Calu3 (cell line): ENCODE results near the gene ANKS1B. TPM values are rescaled to one million over a fixed set of nuclear protein-coding genes. Genes with fewer than 3 reads are reported as not detected.

Source experiments
- BruUV-seq: library from RNA; stranded (reverse); fragments of 400-500 nt; replicated peaks from 2 replicates; lab custom pipeline; 2021; lab: Mats Ljungman, UMichigan
- CTCF ChIA-PET: fragments of 300-600 bp; sonication (Branson Sonifier 250); formaldehyde crosslinking; loops from one replicate; lab custom pipeline; 2022; ENCODE audit warnings: antibody characterized with exemption; lab: Charles Lee
- DNase-seq: peaks from one replicate; pipeline ENCODE4 v3.0.0; 2022
- H3K27ac Mint-ChIP-seq: one replicate; pipeline ENCODE4 v1.8.0; 2022; ENCODE audit warnings: mixed read lengths; ENCODE audit not compliant: unreplicated experiment
- H3K27me3 Mint-ChIP-seq: one replicate; pipeline ENCODE4 v1.8.0; 2022; ENCODE audit warnings: mixed read lengths; ENCODE audit not compliant: unreplicated experiment
- H3K36me3 Mint-ChIP-seq: one replicate; pipeline ENCODE4 v1.8.0; 2022; ENCODE audit warnings: mild to moderate bottlenecking, moderate library complexity, mixed read lengths; ENCODE audit not compliant: insufficient read depth, unreplicated experiment
- H3K4me1 Mint-ChIP-seq: one replicate; pipeline ENCODE4 v1.8.0; 2022; ENCODE audit warnings: mild to moderate bottlenecking, low read depth, mixed read lengths; ENCODE audit not compliant: unreplicated experiment
- H3K4me3 Mint-ChIP-seq: one replicate; pipeline ENCODE4 v1.8.0; 2022; ENCODE audit warnings: mild to moderate bottlenecking, low read depth, moderate library complexity, mixed read lengths; ENCODE audit not compliant: unreplicated experiment
- H3K9me3 Mint-ChIP-seq: one replicate; pipeline ENCODE4 v1.8.0; 2022; ENCODE audit warnings: low read depth, mixed read lengths; ENCODE audit not compliant: unreplicated experiment
- CTCF ChIP-seq: fragments of 200-600 bp; IDR thresholded peaks from one replicate; pipeline ENCODE4 v1.8.0; 2022; ENCODE audit warnings: antibody characterized with exemption; ENCODE audit not compliant: unreplicated experiment
- intact Hi-C: fragments of 100-400 bp; cut with micrococcal nuclease; formaldehyde crosslinking; loops from one replicate; pipeline ENCODE4 v1.10.0; 2022; ENCODE audit not compliant: unreplicated experiment
- total RNA-seq: library from RNA; stranded (reverse); gene quantifications from 2 replicates; pipeline ENCODE4 v1.2.3, GENCODE V29; 2022

The ANKS1B gene
- total RNA-seq, 1 experiment from 2014 or later: 1.7 TPM

- no peaks in the 10 kb centered on the region for H3K9me3 Mint-ChIP-seq
- DNase-seq: no peak
- CTCF ChIA-PET: no interaction called here
- no peak overlapping the region for H3K4me3 Mint-ChIP-seq
- H3K27me3 Mint-ChIP-seq: peaks cover 66% of the 10 kb centered on the region
- H3K36me3 Mint-ChIP-seq: no peaks in the 10 kb centered on the region
- no peak overlapping the region for H3K27ac Mint-ChIP-seq
- no peaks in the 10 kb centered on the region for H3K4me1 Mint-ChIP-seq
- intact Hi-C loops: no loop called here
- no TSS peak for BruUV-seq
- no peak for TF ChIP-seq CTCF
Observed at GRCh38 chr12:98788396-98788795, 1196.3 kb downstream of the ANKS1B start.

GRCh38 chr12:98786653-98787052 lies 1198.1 kb downstream of the ANKS1B start:
- no peak for DNase-seq
- Mint-ChIP-seq H3K36me3 (no peaks in the 10 kb centered on the region), H3K4me3 (no peak overlapping the region), H3K4me1 (no peaks in the 10 kb centered on the region), H3K27ac (no peak overlapping the region), H3K27me3 (peaks cover 66% of the 10 kb centered on the region), H3K9me3 (no peaks in the 10 kb centered on the region)
- no TSS peak for BruUV-seq
- intact Hi-C loops: no loop called here
- TF ChIP-seq CTCF: no peak
- CTCF ChIA-PET: no interaction called here

- BruUV-seq: no TSS peak
- DNase-seq: no peak
- CTCF ChIA-PET: no interaction called here
- peaks cover 84% of the 10 kb centered on the region for H3K27me3 Mint-ChIP-seq
- H3K9me3 Mint-ChIP-seq: no peaks in the 10 kb centered on the region
- intact Hi-C loops: no loop called here
- no peaks in the 10 kb centered on the region for H3K36me3 Mint-ChIP-seq
- no peak overlapping the region for H3K27ac Mint-ChIP-seq
- no peaks in the 10 kb centered on the region for H3K4me1 Mint-ChIP-seq
- no peak overlapping the region for H3K4me3 Mint-ChIP-seq
- no peak for TF ChIP-seq CTCF
Observed at GRCh38 chr12:98783420-98783819, 1201.3 kb downstream of the ANKS1B start.

GRCh38 chr12:98780261-98780660 lies 1204.5 kb downstream of the ANKS1B start:
- no TSS peak for BruUV-seq
- DNase-seq: no peak
- H3K9me3 Mint-ChIP-seq: no peaks in the 10 kb centered on the region
- H3K4me1 Mint-ChIP-seq: no peaks in the 10 kb centered on the region
- no peak overlapping the region for H3K27ac Mint-ChIP-seq
- no peak overlapping the region for H3K4me3 Mint-ChIP-seq
- CTCF ChIA-PET: no interaction called here
- intact Hi-C loops: no loop called here
- H3K36me3 Mint-ChIP-seq: no peaks in the 10 kb centered on the region
- peaks cover 65% of the 10 kb centered on the region for H3K27me3 Mint-ChIP-seq
- TF ChIP-seq CTCF: no peak

- Mint-ChIP-seq H3K4me1 (no peaks in the 10 kb centered on the region), H3K9me3 (no peaks in the 10 kb centered on the region), H3K27me3 (no peaks in the 10 kb centered on the region), H3K36me3 (no peaks in the 10 kb centered on the region), H3K4me3 (no peak overlapping the region), H3K27ac (no peak overlapping the region)
- no peak for DNase-seq
- TF ChIP-seq CTCF: no peak
- intact Hi-C loops: no loop called here
- BruUV-seq: no TSS peak
- CTCF ChIA-PET: no interaction called here
Observed at GRCh38 chr12:98772818-98773217, 1211.9 kb downstream of the ANKS1B start.
